NCI-H1930 (cell line): ENCODE data around the gene DZIP1L.

Source experiments
- DNase-seq, 2 experiments: peaks; one replicate each; lab custom pipeline; 2025; lab: John Stamatoyannopoulos, UW

DZIP1L gene

DNA sequence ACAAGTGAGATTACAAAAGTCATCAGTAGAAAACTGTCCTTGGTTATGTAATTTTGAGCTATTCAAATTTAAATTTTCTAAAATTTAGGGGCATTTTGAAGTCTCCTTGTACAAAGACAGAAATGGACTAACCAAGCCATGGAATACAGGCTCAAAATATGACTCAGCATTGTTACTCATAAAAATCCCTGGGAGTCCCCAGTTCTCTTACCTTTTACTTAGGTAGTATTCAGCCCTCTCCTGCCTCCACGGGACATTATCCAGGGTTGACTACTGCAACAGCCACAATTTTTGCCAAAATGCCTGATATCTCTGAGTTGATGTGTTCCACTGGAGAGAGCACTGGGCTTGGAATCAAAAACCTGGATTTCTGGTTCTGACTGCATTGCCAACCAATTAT, 80.5 kb downstream of the DZIP1L start:
- no peak for DNase-seq

DNA sequence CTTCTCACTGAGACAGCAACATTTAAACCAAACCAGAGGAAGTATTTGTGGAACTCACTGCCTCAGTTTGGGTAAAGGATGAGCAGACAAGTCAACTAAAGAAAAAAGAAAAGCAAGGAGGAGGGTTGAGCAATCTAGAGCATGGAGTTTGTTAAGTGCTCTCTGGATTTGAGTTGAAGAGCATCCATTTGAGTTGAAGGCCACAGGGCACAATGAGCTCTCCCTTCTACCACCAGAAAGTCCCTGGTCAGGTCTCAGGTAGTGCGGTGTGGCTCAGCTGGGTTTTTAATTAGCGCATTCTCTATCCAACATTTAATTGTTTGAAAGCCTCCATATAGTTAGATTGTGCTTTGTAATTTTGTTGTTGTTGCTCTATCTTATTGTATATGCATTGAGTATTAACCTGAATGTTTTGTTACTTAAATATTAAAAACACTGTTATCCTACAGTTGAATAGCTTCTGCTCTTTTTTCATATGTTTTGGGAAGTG, 82.2 kb downstream of the DZIP1L start:
- no peak for DNase-seq

- no peak for DNase-seq
These were observed 82.8 kb downstream of the DZIP1L start for GRCh38 chr3:138032567-138032966.

DNA sequence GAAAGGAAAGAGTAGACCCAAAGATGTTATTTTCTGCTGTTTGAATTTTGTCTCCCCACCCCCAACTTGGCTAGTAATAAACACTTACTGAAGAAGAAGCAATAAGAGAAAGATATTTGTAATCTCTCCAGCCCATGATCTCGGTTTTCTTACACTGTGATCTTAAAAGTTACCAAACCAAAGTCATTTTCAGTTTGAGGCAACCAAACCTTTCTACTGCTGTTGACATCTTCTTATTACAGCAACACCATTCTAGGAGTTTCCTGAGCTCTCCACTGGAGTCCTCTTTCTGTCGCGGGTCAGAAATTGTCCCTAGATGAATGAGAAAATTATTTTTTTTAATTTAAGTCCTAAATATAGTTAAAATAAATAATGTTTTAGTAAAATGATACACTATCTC, 83.9 kb downstream of the DZIP1L start:
- no peak for DNase-seq

GRCh38 chr3:138030734-138031280, 84.6 kb downstream of the DZIP1L start:
- DNase-seq = no peak

- DNase-seq = no peak
These were observed 87.6 kb downstream of the DZIP1L start for GRCh38 chr3:138027821-138028220.

DNA sequence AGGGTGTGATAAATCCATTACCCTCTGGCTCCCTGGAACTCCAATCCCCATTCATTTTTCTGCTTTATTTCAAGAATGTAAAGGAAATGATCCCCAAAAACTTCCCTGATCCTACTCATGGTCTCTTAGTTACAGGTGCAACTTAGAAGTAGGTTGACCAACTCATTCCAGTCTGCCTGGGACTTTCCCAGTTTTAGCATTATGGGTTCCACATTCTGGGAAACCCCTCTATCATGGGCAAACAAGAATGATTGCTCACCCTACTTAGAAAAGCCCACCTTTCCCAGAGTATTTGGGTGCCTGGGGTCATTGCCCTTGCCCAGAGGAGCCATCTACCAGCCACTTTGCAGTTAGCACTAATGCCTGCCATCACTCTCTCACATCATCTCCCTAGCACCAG, 89.9 kb downstream of the DZIP1L start:
- no peak for DNase-seq

- no peak for DNase-seq
These were observed 91.7 kb downstream of the DZIP1L start for GRCh38 chr3:138023754-138024153.

DNA sequence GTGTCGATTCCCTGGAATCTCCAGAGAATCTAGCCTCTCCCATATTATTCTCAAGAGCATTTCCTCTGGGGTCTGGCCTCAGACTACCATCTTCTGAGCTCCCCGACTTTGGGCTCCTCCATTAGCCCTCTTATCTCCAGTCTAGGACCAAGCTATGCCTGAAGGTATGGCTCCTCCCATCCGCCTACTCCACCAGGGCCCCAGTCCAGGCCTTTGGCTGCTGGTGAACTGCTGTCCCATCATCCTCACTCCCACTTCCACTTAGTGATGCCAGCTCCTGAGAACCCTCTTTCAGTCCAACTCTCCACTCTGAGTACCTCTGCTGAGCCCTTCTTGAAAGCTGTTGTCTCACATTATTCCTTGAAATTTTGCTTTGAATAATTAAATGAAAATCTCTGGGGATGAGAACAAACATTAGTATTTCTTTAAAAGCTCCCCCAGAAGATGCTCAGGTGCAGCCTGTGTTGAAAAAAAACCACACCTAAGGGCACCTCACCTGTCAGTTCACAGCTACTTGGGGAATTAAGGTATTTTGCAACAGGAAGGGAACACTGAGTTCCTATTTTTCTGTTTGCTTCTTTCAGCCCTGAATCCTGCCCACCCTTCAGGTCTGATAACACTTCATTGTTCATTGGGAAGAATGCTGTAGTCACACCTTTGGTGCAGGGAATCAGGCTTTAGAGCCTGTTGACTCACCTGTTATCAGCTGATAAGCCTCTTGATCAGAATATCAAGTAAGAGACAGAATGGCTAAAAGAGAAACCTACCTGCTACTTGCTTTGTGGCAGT, 95.9 kb downstream of the DZIP1L start:
- DNase-seq = no peak

DNA sequence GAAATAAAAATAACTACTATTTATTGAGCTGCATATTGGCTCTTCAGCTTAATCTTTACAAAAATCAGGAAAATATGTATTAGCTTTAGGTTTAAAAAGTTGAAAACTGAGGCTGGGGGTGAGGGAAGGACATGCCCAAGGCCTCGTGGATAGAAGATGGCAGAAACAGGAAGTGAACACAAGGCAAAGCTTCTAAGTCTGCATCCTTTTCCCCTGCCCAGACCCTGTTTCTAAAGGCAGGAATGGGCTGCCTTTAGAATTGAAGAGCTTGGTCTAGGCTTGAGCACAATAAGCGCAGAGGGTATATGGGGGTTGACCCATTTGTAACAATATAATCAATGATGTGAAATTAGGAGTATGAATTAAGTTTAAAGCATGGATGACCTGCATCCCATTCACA, 99.3 kb downstream of the DZIP1L start:
- no peak for DNase-seq

DNA sequence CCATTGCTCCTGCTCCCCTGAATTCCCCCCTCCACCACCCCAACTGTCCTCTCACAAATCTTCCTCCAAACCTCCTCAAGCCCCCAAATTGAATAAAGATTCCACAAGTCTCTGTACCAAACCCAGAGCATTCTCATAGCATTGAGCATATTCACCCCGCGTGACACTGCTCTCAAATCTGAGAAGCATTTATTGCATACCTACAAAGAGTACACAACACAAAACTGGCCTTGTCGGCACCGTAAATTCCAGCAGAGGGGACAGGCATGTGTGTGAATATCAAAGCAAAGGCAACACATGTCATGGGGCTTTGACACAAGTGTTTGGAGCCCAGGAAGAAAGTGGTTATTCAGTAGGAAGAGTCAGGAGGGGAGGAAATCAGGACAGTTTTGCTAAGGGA, 102.9 kb downstream of the DZIP1L start:
- DNase-seq = no peak
